VCaP (cell line): ENCODE measurements around the gene OTOR.

ENCODE experiments used
- H3K27ac ChIP-seq: fragments of 450-650 bp; 2 replicates; pipeline ENCODE4 v1.5.1; 2017
- CTCF ChIP-seq: fragments of 450-650 bp; conservative IDR thresholded peaks from 2 replicates; pipeline ENCODE4 v1.5.1; 2017; ENCODE audit warnings: mild to moderate bottlenecking, moderate library complexity

Gene OTOR

GRCh38 chr20:16710781-16711180 is 37.4 kb upstream of the OTOR start:
- no peak overlapping the region for H3K27ac ChIP-seq
- no peak for TF ChIP-seq CTCF

- TF ChIP-seq CTCF = no peak
- H3K27ac ChIP-seq = no peak overlapping the region
Measured at GRCh38 chr20:16711661-16712258, 36.4 kb upstream of the OTOR start.

GRCh38 chr20:16712511-16712947 is 35.6 kb upstream of the OTOR start:
- no peak for TF ChIP-seq CTCF
- no peak overlapping the region for H3K27ac ChIP-seq

- TF ChIP-seq CTCF = no peak
Measured at GRCh38 chr20:16713066-16713465, 35.1 kb upstream of the OTOR start.

GRCh38 chr20:16714242-16714641 is 33.9 kb upstream of the OTOR start:
- H3K27ac ChIP-seq = no peak overlapping the region; the same call in 1 of the 2 replicates
- no peak for TF ChIP-seq CTCF

More at GRCh38 chr20:16713066-16713465, 35.1 kb upstream of the OTOR start:
- H3K27ac ChIP-seq = no peak overlapping the region

- H3K27ac ChIP-seq = no peak overlapping the region; the same call in 1 of the 2 replicates
- TF ChIP-seq CTCF = no peak
Measured at GRCh38 chr20:16714751-16715150, 33.4 kb upstream of the OTOR start.

- TF ChIP-seq CTCF = no peak
- H3K27ac ChIP-seq = no peak overlapping the region
Measured at GRCh38 chr20:16719421-16719820, 28.7 kb upstream of the OTOR start.
